ENCODE data around the gene OPCML.

OPCML gene

DNA sequence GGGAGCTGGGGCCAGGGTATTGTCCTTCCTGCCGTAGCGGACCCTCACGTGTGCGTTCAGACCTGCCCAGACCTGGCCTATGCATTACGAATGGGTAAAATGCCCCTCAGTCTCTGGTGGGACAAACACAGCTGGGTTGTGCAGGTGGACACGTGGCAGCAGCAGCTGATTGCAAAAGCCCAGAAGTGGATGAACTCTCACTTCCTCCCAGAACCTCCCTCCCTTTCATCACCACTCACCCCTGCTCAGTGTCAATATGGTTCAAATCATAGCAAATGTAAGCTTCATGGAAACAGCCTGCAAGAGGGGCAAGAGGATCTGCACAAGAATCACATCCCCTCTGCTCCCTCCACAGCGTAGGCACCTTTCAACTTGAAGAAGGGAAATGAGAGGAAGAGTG, 352.1 kb downstream of the OPCML start:
- Histone ChIP-seq H3K9me3 (ENCODE audit: control insufficient read depth, insufficient read depth, low read length) (no peaks in the 10 kb centered on the region), H3K9ac (ENCODE audit: low read depth, low read length) (no peak overlapping the region), H3K4me3 (ENCODE audit: low read depth, low read length) (no peak overlapping the region), H3K36me3 (ENCODE audit: control insufficient read depth, insufficient read depth, low read length) (no peaks in the 10 kb centered on the region), H3K27me3 (ENCODE audit: control insufficient read depth, insufficient read depth, low read length) (no peaks in the 10 kb centered on the region), H3K4me1 (ENCODE audit: control insufficient read depth, insufficient read depth, low read length) (no peaks in the 10 kb centered on the region)

- Histone ChIP-seq H3K4me1 (ENCODE audit: control insufficient read depth, insufficient read depth, low read length) (no peaks in the 10 kb centered on the region), H3K4me3 (ENCODE audit: low read depth, low read length) (no peak overlapping the region), H3K9ac (ENCODE audit: low read depth, low read length) (no peak overlapping the region), H3K36me3 (ENCODE audit: control insufficient read depth, insufficient read depth, low read length) (no peaks in the 10 kb centered on the region), H3K9me3 (ENCODE audit: control insufficient read depth, insufficient read depth, low read length) (no peaks in the 10 kb centered on the region), H3K27me3 (ENCODE audit: control insufficient read depth, insufficient read depth, low read length) (no peaks in the 10 kb centered on the region)
These were observed 355.6 kb downstream of the OPCML start for GRCh38 chr11:133176748-133177147.

GRCh38 chr11:133175103-133175502, 357.2 kb downstream of the OPCML start:
- Histone ChIP-seq H3K27me3 (ENCODE audit: control insufficient read depth, insufficient read depth, low read length) (no peaks in the 10 kb centered on the region), H3K4me1 (ENCODE audit: control insufficient read depth, insufficient read depth, low read length) (no peaks in the 10 kb centered on the region), H3K4me3 (ENCODE audit: low read depth, low read length) (no peak overlapping the region), H3K36me3 (ENCODE audit: control insufficient read depth, insufficient read depth, low read length) (no peaks in the 10 kb centered on the region), H3K9me3 (ENCODE audit: control insufficient read depth, insufficient read depth, low read length) (no peaks in the 10 kb centered on the region), H3K9ac (ENCODE audit: low read depth, low read length) (no peak overlapping the region)

DNA sequence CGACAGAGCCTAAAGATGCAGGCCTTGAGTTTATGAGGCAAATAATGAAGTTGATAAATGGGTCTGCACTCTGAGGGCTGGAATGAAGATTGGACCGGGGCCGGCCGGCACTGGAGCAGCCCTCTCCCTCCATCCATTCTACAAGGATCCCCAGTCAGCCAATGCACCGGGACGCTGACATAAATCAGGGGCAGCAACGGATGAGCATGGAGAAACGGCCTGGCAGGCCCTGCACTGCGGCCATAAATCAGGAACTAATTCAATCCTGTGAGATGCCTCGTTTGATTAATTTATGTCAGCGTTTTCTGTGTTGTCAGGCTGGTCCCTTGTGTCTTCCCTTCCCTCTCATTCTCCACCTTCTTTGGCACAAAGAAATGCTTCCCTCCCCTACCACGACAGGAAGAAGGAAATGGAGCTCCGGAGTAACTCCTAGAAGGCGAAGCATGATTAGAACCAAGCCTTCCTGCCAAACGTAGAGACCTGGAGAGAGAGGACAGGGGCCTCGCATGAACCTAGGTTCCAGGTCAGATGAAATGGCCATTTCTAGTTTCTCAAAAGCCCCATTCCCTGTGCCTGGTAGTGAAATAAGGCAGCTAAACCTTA, 358.4 kb downstream of the OPCML start:
- Histone ChIP-seq H3K27me3 (ENCODE audit: control insufficient read depth, insufficient read depth, low read length) (no peaks in the 10 kb centered on the region), H3K36me3 (ENCODE audit: control insufficient read depth, insufficient read depth, low read length) (no peaks in the 10 kb centered on the region), H3K9me3 (ENCODE audit: control insufficient read depth, insufficient read depth, low read length) (no peaks in the 10 kb centered on the region), H3K4me1 (ENCODE audit: control insufficient read depth, insufficient read depth, low read length) (no peaks in the 10 kb centered on the region), H3K4me3 (ENCODE audit: low read depth, low read length) (no peak overlapping the region), H3K9ac (ENCODE audit: low read depth, low read length) (no peak overlapping the region)

GRCh38 chr11:133172349-133172748, 360.0 kb downstream of the OPCML start:
- Histone ChIP-seq H3K36me3 (ENCODE audit: control insufficient read depth, insufficient read depth, low read length) (no peaks in the 10 kb centered on the region), H3K4me1 (ENCODE audit: control insufficient read depth, insufficient read depth, low read length) (no peaks in the 10 kb centered on the region), H3K9ac (ENCODE audit: low read depth, low read length) (no peak overlapping the region), H3K9me3 (ENCODE audit: control insufficient read depth, insufficient read depth, low read length) (no peaks in the 10 kb centered on the region), H3K27me3 (ENCODE audit: control insufficient read depth, insufficient read depth, low read length) (no peaks in the 10 kb centered on the region), H3K4me3 (ENCODE audit: low read depth, low read length) (no peak overlapping the region)

DNA sequence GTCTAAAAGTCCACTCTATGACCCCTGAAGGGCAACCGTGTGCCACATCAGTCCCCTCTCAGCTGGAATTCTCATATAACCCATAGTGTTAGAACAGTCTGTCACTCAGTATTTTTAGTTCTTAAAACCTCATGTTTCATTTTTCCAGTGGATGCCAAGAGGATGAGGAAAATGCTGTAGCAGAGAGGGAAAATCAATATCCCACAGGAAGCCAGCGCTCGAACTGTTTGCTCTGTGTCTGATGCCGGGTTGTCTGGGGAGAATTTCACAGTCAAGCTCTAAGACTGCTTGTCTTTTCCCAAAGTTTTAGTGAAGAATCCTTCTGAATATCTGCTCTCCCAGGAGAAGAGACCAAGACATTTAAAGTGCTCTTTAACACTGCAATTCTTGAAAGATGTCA, 360.9 kb downstream of the OPCML start:
- Histone ChIP-seq H3K4me1 (ENCODE audit: control insufficient read depth, insufficient read depth, low read length) (no peaks in the 10 kb centered on the region), H3K4me3 (ENCODE audit: low read depth, low read length) (no peak overlapping the region), H3K9me3 (ENCODE audit: control insufficient read depth, insufficient read depth, low read length) (no peaks in the 10 kb centered on the region), H3K36me3 (ENCODE audit: control insufficient read depth, insufficient read depth, low read length) (no peaks in the 10 kb centered on the region), H3K27me3 (ENCODE audit: control insufficient read depth, insufficient read depth, low read length) (no peaks in the 10 kb centered on the region), H3K9ac (ENCODE audit: low read depth, low read length) (no peak overlapping the region)

DNA sequence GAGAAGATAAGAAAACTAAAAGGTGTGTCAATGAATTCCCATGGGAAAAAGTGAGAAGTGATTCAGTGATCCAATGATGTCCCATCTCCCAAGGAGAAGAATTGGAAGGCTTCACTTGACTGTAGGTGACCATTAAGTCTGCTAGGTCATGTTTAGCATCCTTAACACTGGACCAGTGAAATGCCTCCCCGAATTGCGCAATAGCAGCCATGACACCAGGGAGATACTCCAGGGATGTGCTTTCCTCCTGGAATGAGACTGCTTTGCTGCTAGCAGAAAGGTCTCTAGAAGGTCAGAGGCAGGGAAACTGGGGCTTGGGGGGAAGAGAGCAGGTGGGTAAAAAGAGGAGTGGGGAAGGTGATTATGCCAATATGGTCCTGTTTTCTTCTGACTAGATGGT, 364.3 kb downstream of the OPCML start:
- Histone ChIP-seq H3K27me3 (ENCODE audit: control insufficient read depth, insufficient read depth, low read length) (no peaks in the 10 kb centered on the region), H3K36me3 (ENCODE audit: control insufficient read depth, insufficient read depth, low read length) (no peaks in the 10 kb centered on the region), H3K9me3 (ENCODE audit: control insufficient read depth, insufficient read depth, low read length) (no peaks in the 10 kb centered on the region), H3K4me1 (ENCODE audit: control insufficient read depth, insufficient read depth, low read length) (no peaks in the 10 kb centered on the region), H3K9ac (ENCODE audit: low read depth, low read length) (no peak overlapping the region), H3K4me3 (ENCODE audit: low read depth, low read length) (no peak overlapping the region)

GRCh38 chr11:133166662-133167061, 365.6 kb downstream of the OPCML start:
- Histone ChIP-seq H3K9ac (ENCODE audit: low read depth, low read length) (no peak overlapping the region), H3K27me3 (ENCODE audit: control insufficient read depth, insufficient read depth, low read length) (no peaks in the 10 kb centered on the region), H3K4me3 (ENCODE audit: low read depth, low read length) (no peak overlapping the region), H3K9me3 (ENCODE audit: control insufficient read depth, insufficient read depth, low read length) (no peaks in the 10 kb centered on the region), H3K36me3 (ENCODE audit: control insufficient read depth, insufficient read depth, low read length) (no peaks in the 10 kb centered on the region), H3K4me1 (ENCODE audit: control insufficient read depth, insufficient read depth, low read length) (no peaks in the 10 kb centered on the region)

- Histone ChIP-seq H3K36me3 (ENCODE audit: control insufficient read depth, insufficient read depth, low read length) (no peaks in the 10 kb centered on the region), H3K27me3 (ENCODE audit: control insufficient read depth, insufficient read depth, low read length) (no peaks in the 10 kb centered on the region), H3K4me1 (ENCODE audit: control insufficient read depth, insufficient read depth, low read length) (no peaks in the 10 kb centered on the region), H3K9me3 (ENCODE audit: control insufficient read depth, insufficient read depth, low read length) (no peaks in the 10 kb centered on the region), H3K9ac (ENCODE audit: low read depth, low read length) (no peak overlapping the region), H3K4me3 (ENCODE audit: low read depth, low read length) (no peak overlapping the region)
These were observed 367.3 kb downstream of the OPCML start for GRCh38 chr11:133164986-133165385.

DNA sequence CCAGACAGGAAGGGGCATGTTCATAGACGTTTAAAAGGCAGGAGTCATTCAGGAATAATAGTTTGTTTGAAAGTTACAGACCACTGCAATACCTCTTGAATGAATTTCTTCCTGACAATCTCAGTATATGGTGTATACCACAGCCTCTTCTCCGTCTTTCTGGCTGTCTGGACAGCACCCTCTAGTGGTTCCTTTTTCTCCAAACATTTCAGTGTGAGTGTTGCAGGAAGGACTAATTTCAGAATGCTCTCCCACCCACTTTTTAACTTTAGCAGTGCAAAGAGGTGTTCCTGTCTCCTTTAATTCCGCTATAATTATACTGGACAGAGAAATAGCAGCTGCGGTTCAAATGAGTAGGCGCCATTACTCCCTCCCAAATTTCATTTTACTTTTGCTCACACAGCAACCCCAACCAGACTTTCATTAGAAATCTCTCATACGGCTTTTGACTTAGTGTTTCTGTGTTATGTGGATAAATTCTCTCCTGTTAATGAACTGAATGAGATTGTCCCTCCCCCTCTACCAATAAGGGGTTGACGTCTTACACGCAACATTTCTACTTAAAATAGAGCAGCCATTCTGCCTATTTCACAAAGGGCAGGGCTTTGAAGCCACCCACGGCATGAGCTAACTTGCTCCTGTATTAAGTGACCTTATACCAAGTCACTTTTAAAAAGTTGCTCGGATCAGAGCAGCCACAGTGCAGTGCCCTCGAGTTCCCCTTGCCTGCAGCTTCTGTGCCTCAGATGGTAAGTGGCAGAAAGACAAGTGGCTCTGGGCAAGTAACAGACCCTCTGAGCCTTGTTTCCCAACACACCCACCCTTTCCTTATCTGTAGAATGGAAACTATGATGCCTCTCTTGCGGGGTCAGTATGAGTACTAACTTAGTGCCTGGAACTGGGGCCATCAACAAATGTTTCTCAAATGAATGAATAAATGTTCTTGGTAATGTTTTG, 368.6 kb downstream of the OPCML start:
- no peaks in the 10 kb centered on the region for H3K4me1 ChIP-seq (ENCODE audit: control insufficient read depth, insufficient read depth, low read length)
- no peaks in the 10 kb centered on the region for H3K27me3 ChIP-seq (ENCODE audit: control insufficient read depth, insufficient read depth, low read length)
- H3K9ac ChIP-seq (ENCODE audit: low read depth, low read length) = no peak overlapping the region
- H3K4me3 ChIP-seq (ENCODE audit: low read depth, low read length) = no peak overlapping the region
- H3K9me3 ChIP-seq (ENCODE audit: control insufficient read depth, insufficient read depth, low read length) = no peaks in the 10 kb centered on the region
- no peaks in the 10 kb centered on the region for H3K36me3 ChIP-seq (ENCODE audit: control insufficient read depth, insufficient read depth, low read length)

DNA sequence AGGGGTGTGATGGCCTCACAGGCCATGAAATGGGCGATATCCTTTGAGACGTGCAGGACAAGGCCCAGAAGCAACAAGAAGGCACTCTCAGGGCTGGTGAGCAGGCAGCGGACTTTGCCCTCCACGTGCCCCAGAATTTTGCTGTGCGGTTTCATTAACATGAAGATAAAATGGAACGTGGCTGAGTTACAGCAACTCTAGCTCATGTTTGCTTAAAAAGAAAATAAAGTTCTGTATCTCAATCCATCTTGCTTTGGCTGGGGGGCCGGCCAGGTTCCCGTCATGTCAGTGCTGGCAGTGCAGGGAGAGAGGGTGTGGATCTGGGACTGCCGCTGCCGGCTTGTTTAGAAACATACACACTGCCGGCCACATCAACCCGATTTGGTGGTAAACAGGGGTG, 370.1 kb downstream of the OPCML start:
- Histone ChIP-seq H3K4me3 (ENCODE audit: low read depth, low read length) (no peak overlapping the region), H3K36me3 (ENCODE audit: control insufficient read depth, insufficient read depth, low read length) (no peaks in the 10 kb centered on the region), H3K4me1 (ENCODE audit: control insufficient read depth, insufficient read depth, low read length) (no peaks in the 10 kb centered on the region), H3K27me3 (ENCODE audit: control insufficient read depth, insufficient read depth, low read length) (no peaks in the 10 kb centered on the region), H3K9ac (ENCODE audit: low read depth, low read length) (no peak overlapping the region), H3K9me3 (ENCODE audit: control insufficient read depth, insufficient read depth, low read length) (no peaks in the 10 kb centered on the region)

GRCh38 chr11:133160754-133161153, 371.5 kb downstream of the OPCML start:
- H3K36me3 ChIP-seq (ENCODE audit: control insufficient read depth, insufficient read depth, low read length) = no peaks in the 10 kb centered on the region
- no peaks in the 10 kb centered on the region for H3K27me3 ChIP-seq (ENCODE audit: control insufficient read depth, insufficient read depth, low read length)
- no peak overlapping the region for H3K4me3 ChIP-seq (ENCODE audit: low read depth, low read length)
- H3K4me1 ChIP-seq (ENCODE audit: control insufficient read depth, insufficient read depth, low read length) = peaks cover 2% of the 10 kb centered on the region
- no peaks in the 10 kb centered on the region for H3K9me3 ChIP-seq (ENCODE audit: control insufficient read depth, insufficient read depth, low read length)
- no peak overlapping the region for H3K9ac ChIP-seq (ENCODE audit: low read depth, low read length)
